ENCODE measurements around the gene PGF.

PGF gene

GRCh38 chr14:74912801-74913200, 42.6 kb downstream of the PGF start:
- H3K4me3 ChIP-seq (ENCODE audit: low read depth in 1 of 2, low read length in 2 of 2), result no peak overlapping the region
- no peaks in the 10 kb centered on the region for H3K36me3 ChIP-seq (ENCODE audit: control insufficient read depth in 1 of 2, insufficient read depth in 2 of 2, low read length in 2 of 2)
- no peak overlapping the region for H3K27ac ChIP-seq (ENCODE audit: low read length)
- peaks cover 6 to 20% of the 10 kb centered on the region in 2 donors for H3K4me1 ChIP-seq (ENCODE audit: control insufficient read depth in 1 of 2, insufficient read depth in 2 of 2, low read length in 2 of 2)
- H3K27me3 ChIP-seq (ENCODE audit: low read depth, low read length), result no peaks in the 10 kb centered on the region
- H3K9me3 ChIP-seq (ENCODE audit: control insufficient read depth in 1 of 2, low read length in 2 of 2), result no peaks in the 10 kb centered on the region

DNA sequence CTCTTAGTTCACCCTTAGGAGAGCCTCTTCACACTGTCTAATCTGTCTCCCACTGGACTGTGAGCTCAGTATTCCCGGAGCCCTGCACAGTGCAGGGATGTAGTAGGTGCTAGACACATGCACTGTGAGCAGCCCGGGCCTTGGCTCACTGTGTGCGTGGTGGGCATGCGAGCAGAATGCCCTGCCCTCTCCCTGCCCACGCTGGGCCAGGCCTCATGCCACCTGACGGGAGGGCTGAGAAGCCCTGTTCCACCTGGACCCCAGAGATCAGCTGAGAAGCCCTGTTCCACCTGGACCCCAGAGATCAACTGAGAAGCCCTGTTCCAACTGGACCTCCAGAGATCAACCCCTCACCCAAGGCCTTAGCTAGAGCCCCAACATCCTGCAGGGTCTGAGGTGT, 43.3 kb downstream of the PGF start:
- Histone ChIP-seq H3K4me1 (ENCODE audit: control insufficient read depth in 1 of 2, insufficient read depth in 2 of 2, low read length in 2 of 2) (peaks cover 10 to 20% of the 10 kb centered on the region in 2 donors), H3K27ac (ENCODE audit: low read length) (no peak overlapping the region), H3K4me3 (ENCODE audit: low read depth in 1 of 2, low read length in 2 of 2) (no peak overlapping the region)

DNA sequence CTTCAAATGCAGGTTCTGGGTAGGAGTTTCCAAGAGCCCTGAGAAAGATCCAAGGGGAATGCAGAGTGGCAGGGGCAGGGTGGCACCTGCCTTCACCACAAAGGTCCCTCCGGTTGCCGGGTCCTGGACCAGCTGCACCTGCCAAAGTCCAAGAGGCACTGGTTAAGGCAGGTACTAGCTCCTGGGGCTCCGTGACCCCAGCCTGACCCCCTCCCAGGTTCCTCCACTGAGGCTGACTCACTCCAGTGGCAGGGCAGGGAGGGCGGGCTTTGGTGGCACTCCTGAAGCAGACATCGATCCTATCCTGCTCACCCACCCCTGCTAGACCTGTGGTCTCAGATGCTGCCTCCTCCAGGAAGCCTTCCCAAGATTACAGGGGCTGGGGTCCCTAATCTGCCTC, 43.7 kb downstream of the PGF start:
- Histone ChIP-seq H3K27me3 (ENCODE audit: low read depth, low read length) (no peaks in the 10 kb centered on the region), H3K9me3 (ENCODE audit: control insufficient read depth in 1 of 2, low read length in 2 of 2) (no peaks in the 10 kb centered on the region), H3K36me3 (ENCODE audit: control insufficient read depth in 1 of 2, insufficient read depth in 2 of 2, low read length in 2 of 2) (peaks cover 0 to under 1% of the 10 kb centered on the region in 2 donors), H3K27ac (ENCODE audit: low read length) (no peak overlapping the region), H3K4me1 (ENCODE audit: control insufficient read depth in 1 of 2, insufficient read depth in 2 of 2, low read length in 2 of 2) (peaks cover 10 to 21% of the 10 kb centered on the region in 2 donors), H3K4me3 (ENCODE audit: low read depth in 1 of 2, low read length in 2 of 2) (no peak overlapping the region)

More for the DNA sequence above, 43.3 kb downstream of the PGF start:
- Histone ChIP-seq H3K9me3 (ENCODE audit: control insufficient read depth in 1 of 2, low read length in 2 of 2) (no peaks in the 10 kb centered on the region), H3K36me3 (ENCODE audit: control insufficient read depth in 1 of 2, insufficient read depth in 2 of 2, low read length in 2 of 2) (no peaks in the 10 kb centered on the region), H3K27me3 (ENCODE audit: low read depth, low read length) (no peaks in the 10 kb centered on the region)

- H3K36me3 ChIP-seq (ENCODE audit: control insufficient read depth in 1 of 2, insufficient read depth in 2 of 2, low read length in 2 of 2), result peaks cover 0 to 4% of the 10 kb centered on the region in 2 donors
- H3K4me3 ChIP-seq (ENCODE audit: low read depth in 1 of 2, low read length in 2 of 2), result no peak overlapping the region
- H3K27ac ChIP-seq (ENCODE audit: low read length), result no peak overlapping the region
- H3K4me1 ChIP-seq (ENCODE audit: control insufficient read depth in 1 of 2, insufficient read depth in 2 of 2, low read length in 2 of 2), result peaks cover 10 to 17% of the 10 kb centered on the region in 2 donors
- no peaks in the 10 kb centered on the region for H3K9me3 ChIP-seq (ENCODE audit: control insufficient read depth in 1 of 2, low read length in 2 of 2)
- H3K27me3 ChIP-seq (ENCODE audit: low read depth, low read length), result no peaks in the 10 kb centered on the region
These were observed 44.2 kb downstream of the PGF start for GRCh38 chr14:74911221-74911620.

GRCh38 chr14:74910556-74910955, 44.8 kb downstream of the PGF start:
- Histone ChIP-seq H3K4me1 (ENCODE audit: control insufficient read depth in 1 of 2, insufficient read depth in 2 of 2, low read length in 2 of 2) (peaks cover 10 to 18% of the 10 kb centered on the region in 2 donors), H3K36me3 (ENCODE audit: control insufficient read depth in 1 of 2, insufficient read depth in 2 of 2, low read length in 2 of 2) (peaks cover 0 to 4% of the 10 kb centered on the region in 2 donors), H3K4me3 (ENCODE audit: low read depth in 1 of 2, low read length in 2 of 2) (no peak overlapping the region), H3K9me3 (ENCODE audit: control insufficient read depth in 1 of 2, low read length in 2 of 2) (no peaks in the 10 kb centered on the region), H3K27me3 (ENCODE audit: low read depth, low read length) (no peaks in the 10 kb centered on the region), H3K27ac (ENCODE audit: low read length) (no peak overlapping the region)

DNA sequence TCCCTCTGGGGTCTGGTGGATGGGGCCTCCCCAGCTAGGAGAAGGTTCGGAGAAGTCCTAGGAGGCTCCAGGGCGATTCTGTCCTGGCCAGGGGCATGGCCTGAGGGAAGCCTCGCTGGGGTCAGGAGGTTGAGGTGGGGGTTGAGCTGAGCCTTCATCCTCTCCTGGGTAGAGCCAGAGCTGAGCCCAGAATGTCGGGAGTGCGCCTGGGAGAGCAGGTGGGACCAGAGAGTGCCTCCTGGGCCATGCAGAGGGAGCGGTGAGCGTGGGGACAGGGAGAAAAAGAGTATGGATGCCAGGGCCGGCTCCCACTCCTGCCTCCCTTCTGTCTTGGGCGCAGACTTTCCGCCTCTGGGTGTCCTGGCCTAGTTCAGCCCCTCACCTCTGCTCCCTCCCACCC, 45.5 kb downstream of the PGF start:
- Histone ChIP-seq H3K4me1 (ENCODE audit: control insufficient read depth in 1 of 2, insufficient read depth in 2 of 2, low read length in 2 of 2) (peaks cover 10 to 25% of the 10 kb centered on the region in 2 donors), H3K36me3 (ENCODE audit: control insufficient read depth in 1 of 2, insufficient read depth in 2 of 2, low read length in 2 of 2) (peaks cover 3 to 4% of the 10 kb centered on the region in 2 donors), H3K27ac (ENCODE audit: low read length) (no peak overlapping the region), H3K27me3 (ENCODE audit: low read depth, low read length) (no peaks in the 10 kb centered on the region), H3K4me3 (ENCODE audit: low read depth in 1 of 2, low read length in 2 of 2) (no peak overlapping the region), H3K9me3 (ENCODE audit: control insufficient read depth in 1 of 2, low read length in 2 of 2) (no peaks in the 10 kb centered on the region)

- H3K27ac ChIP-seq (ENCODE audit: low read length), result no peak overlapping the region
- H3K9me3 ChIP-seq (ENCODE audit: control insufficient read depth in 1 of 2, low read length in 2 of 2), result no peaks in the 10 kb centered on the region
These were observed 45.9 kb downstream of the PGF start for GRCh38 chr14:74909501-74909900.

DNA sequence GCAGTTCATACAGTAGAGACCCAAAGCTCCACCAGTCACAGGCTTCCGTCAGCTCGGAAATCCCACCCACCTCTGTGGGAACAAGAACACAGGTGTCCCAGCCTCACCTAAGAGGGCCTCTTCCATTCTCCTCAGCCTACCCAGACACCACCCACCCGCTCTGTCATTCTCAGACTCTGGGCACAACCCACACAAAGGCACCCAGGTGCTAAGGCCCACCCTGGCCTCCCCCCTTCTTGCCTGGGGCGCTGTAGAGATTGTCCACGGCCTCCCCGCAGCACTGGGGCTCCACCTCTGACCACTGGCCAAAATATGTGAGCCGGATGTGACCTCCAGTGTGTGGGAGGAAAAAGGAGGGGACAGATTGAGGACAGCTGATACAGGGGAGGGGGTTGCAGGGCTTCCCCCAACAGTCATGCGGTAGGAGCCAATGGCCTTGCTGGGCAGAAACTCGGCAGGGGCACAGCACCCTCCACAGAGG, 46.5 kb downstream of the PGF start:
- Histone ChIP-seq H3K27me3 (ENCODE audit: low read depth, low read length) (no peaks in the 10 kb centered on the region), H3K4me3 (ENCODE audit: low read depth in 1 of 2, low read length in 2 of 2) (no peak overlapping the region), H3K27ac (ENCODE audit: low read length) (no peak overlapping the region), H3K9me3 (ENCODE audit: control insufficient read depth in 1 of 2, low read length in 2 of 2) (no peaks in the 10 kb centered on the region), H3K36me3 (ENCODE audit: control insufficient read depth in 1 of 2, insufficient read depth in 2 of 2, low read length in 2 of 2) (peaks cover 12 to 14% of the 10 kb centered on the region in 2 donors), H3K4me1 (ENCODE audit: control insufficient read depth in 1 of 2, insufficient read depth in 2 of 2, low read length in 2 of 2) (peaks cover 5 to 26% of the 10 kb centered on the region in 2 donors)

More at GRCh38 chr14:74909501-74909900, 45.9 kb downstream of the PGF start:
- peaks cover 6 to 8% of the 10 kb centered on the region in 2 donors for H3K36me3 ChIP-seq (ENCODE audit: control insufficient read depth in 1 of 2, insufficient read depth in 2 of 2, low read length in 2 of 2)
- no peak overlapping the region for H3K4me3 ChIP-seq (ENCODE audit: low read depth in 1 of 2, low read length in 2 of 2)
- H3K27me3 ChIP-seq (ENCODE audit: low read depth, low read length), result no peaks in the 10 kb centered on the region
- H3K4me1 ChIP-seq (ENCODE audit: control insufficient read depth in 1 of 2, insufficient read depth in 2 of 2, low read length in 2 of 2), result peaks cover 10 to 26% of the 10 kb centered on the region in 2 donors

GRCh38 chr14:74907744-74908143, 47.7 kb downstream of the PGF start:
- Histone ChIP-seq H3K36me3 (ENCODE audit: control insufficient read depth in 1 of 2, insufficient read depth in 2 of 2, low read length in 2 of 2) (peaks cover 20 to 21% of the 10 kb centered on the region in 2 donors), H3K27me3 (ENCODE audit: low read depth, low read length) (no peaks in the 10 kb centered on the region), H3K4me3 (ENCODE audit: low read depth in 1 of 2, low read length in 2 of 2) (no peak overlapping the region), H3K27ac (ENCODE audit: low read length) (no peak overlapping the region), H3K4me1 (ENCODE audit: control insufficient read depth in 1 of 2, insufficient read depth in 2 of 2, low read length in 2 of 2) (peaks cover 5 to 26% of the 10 kb centered on the region in 2 donors), H3K9me3 (ENCODE audit: control insufficient read depth in 1 of 2, low read length in 2 of 2) (no peaks in the 10 kb centered on the region)

- Histone ChIP-seq H3K27ac (ENCODE audit: low read length) (no peak overlapping the region), H3K27me3 (ENCODE audit: low read depth, low read length) (no peaks in the 10 kb centered on the region), H3K36me3 (ENCODE audit: control insufficient read depth in 1 of 2, insufficient read depth in 2 of 2, low read length in 2 of 2) (peaks cover 27 to 28% of the 10 kb centered on the region in 2 donors), H3K4me3 (ENCODE audit: low read depth in 1 of 2, low read length in 2 of 2) (no peak overlapping the region), H3K9me3 (ENCODE audit: control insufficient read depth in 1 of 2, low read length in 2 of 2) (no peaks in the 10 kb centered on the region), H3K4me1 (ENCODE audit: control insufficient read depth in 1 of 2, insufficient read depth in 2 of 2, low read length in 2 of 2) (peaks cover 5 to 26% of the 10 kb centered on the region in 2 donors)
These were observed 48.4 kb downstream of the PGF start for GRCh38 chr14:74906925-74907521.

GRCh38 chr14:74905595-74906142, 49.7 kb downstream of the PGF start:
- H3K4me3 ChIP-seq (ENCODE audit: low read depth in 1 of 2, low read length in 2 of 2), result no peak overlapping the region
- peaks cover 5 to 26% of the 10 kb centered on the region in 2 donors for H3K4me1 ChIP-seq (ENCODE audit: control insufficient read depth in 1 of 2, insufficient read depth in 2 of 2, low read length in 2 of 2)
- H3K36me3 ChIP-seq (ENCODE audit: control insufficient read depth in 1 of 2, insufficient read depth in 2 of 2, low read length in 2 of 2), result peaks cover 41 to 42% of the 10 kb centered on the region in 2 donors
- H3K27ac ChIP-seq (ENCODE audit: low read length), result no peak overlapping the region
- H3K27me3 ChIP-seq (ENCODE audit: low read depth, low read length), result no peaks in the 10 kb centered on the region
- no peaks in the 10 kb centered on the region for H3K9me3 ChIP-seq (ENCODE audit: control insufficient read depth in 1 of 2, low read length in 2 of 2)
